SK-N-SH (cell line): ENCODE data around the gene PPP2R3A. TPM values are rescaled to one million over a fixed set of nuclear protein-coding genes. Genes with fewer than 3 reads are reported as not detected.

Experiments used
- CTCF ChIA-PET: fragments of 300-600, 350-600 bp; formaldehyde crosslinking; extraction: SDS; loops from one replicate; lab custom pipeline; 2021; lab: Yijun Ruan, JAX
- POLR2A ChIA-PET: fragments of 350-600 bp; sonication (Branson Sonifier 250); formaldehyde crosslinking; extraction: SDS; loops from one replicate; lab custom pipeline; 2020; ENCODE audit warnings: antibody characterized with exemption, inconsistent platforms; lab: Yijun Ruan, JAX
- DNase-seq: peaks from one replicate; pipeline ENCODE4 v3.0.0; 2012
- H2AFZ ChIP-seq: fragments of 200-600 bp; sonication (generic); 2 replicates; pipeline ENCODE4 v1.8.1; 2016; ENCODE audit warnings: antibody characterized with exemption, mild to moderate bottlenecking, low read depth
- H3F3A ChIP-seq: fragments of 200-600 bp; sonication (generic); replicated peaks from 2 replicates; pipeline ENCODE3; 2016; ENCODE audit warnings: antibody characterized with exemption, mild to moderate bottlenecking; ENCODE audit not compliant: insufficient read depth
- H3K27ac ChIP-seq, 2 experiments: fragments of 200-500 bp in 1 of 2; fragments of 200-600 bp in 1 of 2; sonication (Bioruptor generic) in 1 of 2; sonication (generic), shearing (Covaris generic) in 1 of 2; 2 replicates each; pipeline versions ENCODE4 v1.5.1 to v1.6.1; 2014 to 2016; ENCODE audit warnings: low read depth in 2 of 2, inconsistent platforms in 1 of 2, low read length in 1 of 2, mild to moderate bottlenecking in 1 of 2, mixed read lengths in 1 of 2
- H3K27me3 ChIP-seq: fragments of 200-600 bp; sonication (generic), shearing (Covaris generic); 2 replicates; pipeline ENCODE4 v1.6.1; 2016; ENCODE audit warnings: mixed run types; ENCODE audit not compliant: insufficient read depth
- H3K36me3 ChIP-seq, 2 experiments: fragments of 200-500 bp in 1 of 2; fragments of 200-600 bp in 1 of 2; sonication (Bioruptor generic) in 1 of 2; sonication (generic) in 1 of 2; replicated peaks in 1 of 2; 2 replicates each; pipeline versions ENCODE3 to v1.5.1; 2014 to 2016; ENCODE audit warnings: low read length in 1 of 2, mild to moderate bottlenecking in 1 of 2; ENCODE audit not compliant: insufficient read depth in 2 of 2, control insufficient read depth in 1 of 2
- H3K4me1 ChIP-seq, 2 experiments: fragments of 200-500 bp in 1 of 2; fragments of 200-600 bp in 1 of 2; sonication (Bioruptor generic) in 1 of 2; sonication (generic), shearing (Covaris generic) in 1 of 2; 2 replicates each; pipeline versions ENCODE4 v1.5.1 to v1.6.1; 2014 to 2016; ENCODE audit warnings: low read depth in 1 of 2, low read length in 1 of 2, mixed run types in 1 of 2; ENCODE audit not compliant: insufficient read depth in 2 of 2, control insufficient read depth in 1 of 2
- H3K4me2 ChIP-seq: fragments of 200-600 bp; sonication (generic), shearing (Covaris generic); 2 replicates; pipeline ENCODE4 v1.6.1; 2017; ENCODE audit warnings: mixed run types
- H3K4me3 ChIP-seq, 2 experiments: fragments of 200-500 bp in 1 of 2; fragments of 200-600 bp in 1 of 2; sonication (Bioruptor generic) in 1 of 2; sonication (generic), shearing (Covaris generic) in 1 of 2; 2 replicates each; pipeline versions ENCODE4 v1.5.1 to v1.8.1; 2014 to 2016; ENCODE audit warnings: low read depth in 2 of 2, inconsistent platforms in 1 of 2, low read length in 1 of 2, mild to moderate bottlenecking in 1 of 2, mixed read lengths in 1 of 2, moderate library complexity in 1 of 2
- H3K79me2 ChIP-seq: fragments of 200-600 bp; sonication (generic); 2 replicates; pipeline ENCODE4 v1.8.1; 2017; ENCODE audit warnings: mild to moderate bottlenecking; ENCODE audit not compliant: insufficient read depth
- H3K9ac ChIP-seq: fragments of 200-600 bp; sonication (generic); 2 replicates; pipeline ENCODE4 v1.6.1; 2017; ENCODE audit warnings: mixed run types
- H3K9me2 ChIP-seq: fragments of 200-600 bp; sonication (generic); 2 replicates; pipeline ENCODE4 v1.6.1; 2017; ENCODE audit warnings: mixed run types
- H3K9me3 ChIP-seq: fragments of 200-600 bp; sonication (generic); 2 replicates; pipeline ENCODE4 v1.6.1; 2017; ENCODE audit warnings: mixed run types, mild to moderate bottlenecking, moderate library complexity
- H4K20me1 ChIP-seq: fragments of 200-600 bp; sonication (generic); 2 replicates; pipeline ENCODE4 v1.6.1; 2017; ENCODE audit warnings: mild to moderate bottlenecking, mixed run types; ENCODE audit not compliant: insufficient read depth
- CHD2 ChIP-seq: fragments of 150-350 bp; IDR thresholded peaks from 2 replicates; pipeline ENCODE4 v1.6.1; 2018; ENCODE audit warnings: low read length; ENCODE audit not compliant: partially characterized antibody
- CTCF ChIP-seq: fragments of 200-600 bp; sonication (generic); IDR thresholded peaks from 2 replicates; pipeline ENCODE4 v1.6.1; 2017; ENCODE audit warnings: antibody characterized with exemption, mild to moderate bottlenecking, moderate library complexity
- EP300 ChIP-seq, 2 experiments: IDR thresholded peaks; 2 replicates each; pipeline versions ENCODE4 v1.4.0 to v1.6.1; 2012; ENCODE audit warnings: borderline replicate concordance in 1 of 2, low read depth in 1 of 2, low read length in 1 of 2
- GABPA ChIP-seq: IDR thresholded peaks from 2 replicates; pipeline ENCODE4 v1.4.0; 2012; ENCODE audit warnings: low read depth, mild to moderate bottlenecking
- MEF2A ChIP-seq: IDR thresholded peaks from 2 replicates; pipeline ENCODE4 v1.4.0; 2012; ENCODE audit warnings: low read depth, borderline replicate concordance
- MXI1 ChIP-seq: IDR thresholded peaks from 2 replicates; pipeline ENCODE4 v1.6.1; 2012; ENCODE audit warnings: mild to moderate bottlenecking, low read depth, low read length, improper control_type of control experiment
- NFIC ChIP-seq: IDR thresholded peaks from 2 replicates; pipeline ENCODE4 v1.4.0; 2012; ENCODE audit warnings: borderline replicate concordance
- RCOR1 ChIP-seq: fragments of 150-350 bp; IDR thresholded peaks from 2 replicates; pipeline ENCODE4 v1.6.1; 2017; ENCODE audit warnings: antibody characterized with exemption, low read length
- RFX5 ChIP-seq: IDR thresholded peaks from 2 replicates; pipeline ENCODE4 v1.6.1; 2012; ENCODE audit warnings: mild to moderate bottlenecking, improper control_type of control experiment, low read length
- RXRA ChIP-seq: IDR thresholded peaks from 2 replicates; pipeline ENCODE4 v1.4.0; 2012; ENCODE audit warnings: low read depth, mild to moderate bottlenecking, borderline replicate concordance
- TAF1 ChIP-seq: IDR thresholded peaks from 2 replicates; pipeline ENCODE4 v1.6.1; 2012; ENCODE audit warnings: low read depth, mild to moderate bottlenecking, low read length, moderate library complexity, borderline replicate concordance
- TCF12 ChIP-seq: IDR thresholded peaks from 2 replicates; pipeline ENCODE4 v1.4.0; 2012
- TEAD4 ChIP-seq: IDR thresholded peaks from 2 replicates; pipeline ENCODE4 v1.4.0; 2012; ENCODE audit warnings: mild to moderate bottlenecking, borderline replicate concordance; ENCODE audit not compliant: insufficient read depth
- USF2 ChIP-seq: fragments of 150-350 bp; IDR thresholded peaks from 2 replicates; pipeline ENCODE4 v1.6.1; 2017; ENCODE audit warnings: antibody characterized with exemption, low read length, low read depth, borderline replicate concordance
- YY1 ChIP-seq: IDR thresholded peaks from 2 replicates; pipeline ENCODE4 v1.4.0; 2012; ENCODE audit warnings: low read depth, mild to moderate bottlenecking
- WGBS: methylation state at CpG from one replicate; pipeline ENCODE4 v1.1.6; 2017; ENCODE audit warnings: low lambda C conversion rate; 5-methylcytosine and 5-hydroxymethylcytosine counted together
- polyA plus RNA-seq, 3 experiments: library from polyadenylated mRNA; depleted of rRNA; stranded (reverse); fragments of >200 nt; gene quantifications; 2 replicates each; pipeline ENCODE4 v1.2.3, GENCODE V29; 2012
- TF ChIP-seq, protein P1 (sequence below): IDR thresholded peaks from 2 replicates; pipeline ENCODE4 v1.4.0; 2012; ENCODE audit warnings: low read depth, borderline replicate concordance
- TF ChIP-seq, protein P2 (sequence below): IDR thresholded peaks from 2 replicates; pipeline ENCODE4 v1.4.0; 2012; ENCODE audit warnings: low read depth

The PPP2R3A gene
- polyA plus RNA-seq, 1 of the 3 experiments (the other 2 are of a cell fraction): 3.9 TPM

GRCh38 chr3:136048068-136048467 lies 82.5 kb downstream of the PPP2R3A start:
- Histone ChIP-seq H3K9ac (no peak overlapping the region), H3K4me1 (peaks cover 0 to 9% of the 10 kb centered on the region in 2 experiments; a peak in 1 of 4 replicates), H3K4me2 (no peak overlapping the region), H3K27me3 (no peaks in the 10 kb centered on the region), H3K9me3 (no peaks in the 10 kb centered on the region), H4K20me1 (no peaks in the 10 kb centered on the region), H3K4me3 (no peak overlapping the region), H3K79me2 (no peaks in the 10 kb centered on the region), H3K36me3 (peaks cover 22 to 31% of the 10 kb centered on the region in 2 experiments), H3K27ac (no peak overlapping the region), H3K9me2 (no peaks in the 10 kb centered on the region), H2AFZ (no peak overlapping the region), H3F3A (no peaks in the 10 kb centered on the region)
- WGBS: 94% methylated on average over 7 of the region's 7 CpGs
- ChIA-PET CTCF (interaction anchor here (2.2 to 11.8 kb wide), 2 partner anchors 11 to 129 kb away, joined by 7 to 153 read pairs; no protein-coding TSS in a partner anchor), POLR2A (no interaction called here)
- no peak for DNase-seq
- TF ChIP-seq, protein P1, sequence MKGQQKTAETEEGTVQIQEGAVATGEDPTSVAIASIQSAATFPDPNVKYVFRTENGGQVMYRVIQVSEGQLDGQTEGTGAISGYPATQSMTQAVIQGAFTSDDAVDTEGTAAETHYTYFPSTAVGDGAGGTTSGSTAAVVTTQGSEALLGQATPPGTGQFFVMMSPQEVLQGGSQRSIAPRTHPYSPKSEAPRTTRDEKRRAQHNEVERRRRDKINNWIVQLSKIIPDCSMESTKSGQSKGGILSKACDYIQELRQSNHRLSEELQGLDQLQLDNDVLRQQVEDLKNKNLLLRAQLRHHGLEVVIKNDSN: no peak
- TF ChIP-seq TEAD4 (no peak), TCF12 (no peak), RFX5 (no peak), NFIC (no peak), RXRA (no peak)

DNA sequence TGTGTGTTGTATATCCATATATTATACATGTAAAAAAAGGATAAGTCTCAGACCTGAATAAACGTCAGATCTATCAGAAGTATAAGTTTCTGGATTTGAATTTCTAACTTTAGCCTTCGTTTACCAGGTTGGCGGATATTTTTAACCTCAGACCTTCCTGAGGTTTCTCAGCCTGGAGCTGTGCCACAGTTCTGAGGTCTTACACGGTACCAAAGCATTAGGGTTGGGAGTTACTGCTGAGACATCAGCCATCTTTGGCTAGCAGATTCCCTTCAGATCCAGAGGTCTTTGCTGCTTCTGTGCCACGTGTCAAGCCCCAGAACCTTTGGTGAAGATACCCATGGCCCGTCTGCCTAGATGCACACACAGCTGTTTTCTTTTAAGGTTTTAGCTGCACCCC lies 84.7 kb downstream of the PPP2R3A start:
- H3K9me2 ChIP-seq: no peaks in the 10 kb centered on the region
- CTCF ChIA-PET: interaction anchor here (1.1 to 11.8 kb wide), 2 partner anchors 131 to 964 kb away, joined by 3 to 153 read pairs; no protein-coding TSS in a partner anchor
- peaks cover 20 to 31% of the 10 kb centered on the region in 2 experiments for H3K36me3 ChIP-seq
- no peak overlapping the region for H3K27ac ChIP-seq
- H3K4me3 ChIP-seq: no peak overlapping the region
- no peaks in the 10 kb centered on the region for H3K79me2 ChIP-seq
- TF ChIP-seq, protein P2, sequence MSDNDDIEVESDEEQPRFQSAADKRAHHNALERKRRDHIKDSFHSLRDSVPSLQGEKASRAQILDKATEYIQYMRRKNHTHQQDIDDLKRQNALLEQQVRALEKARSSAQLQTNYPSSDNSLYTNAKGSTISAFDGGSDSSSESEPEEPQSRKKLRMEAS: no peak
- TF ChIP-seq MXI1: no peak
- TF ChIP-seq YY1: no peak
- TF ChIP-seq CHD2: no peak
- no peak for TF ChIP-seq CTCF
- TF ChIP-seq USF2: no peak
- no peak for TF ChIP-seq TAF1
- no peak for TF ChIP-seq RCOR1
- no peak for TF ChIP-seq EP300 (IDR thresholded peaks at IDR 0.05; ENCODE audit: borderline replicate concordance in 1 of 2, low read depth in 1 of 2, low read length in 1 of 2)
- TF ChIP-seq GABPA: no peak
- TF ChIP-seq MEF2A: no peak
- 82% methylated on average over 4 of the region's 6 CpGs for WGBS
- DNase-seq: no peak
- no peak overlapping the region for H2AFZ ChIP-seq
- H3K9me3 ChIP-seq: no peaks in the 10 kb centered on the region
- H3K9ac ChIP-seq: no peak overlapping the region
- H4K20me1 ChIP-seq: no peaks in the 10 kb centered on the region
- no peaks in the 10 kb centered on the region for H3K27me3 ChIP-seq
- peaks cover 0 to 13% of the 10 kb centered on the region in 2 experiments; a peak in 2 of 4 replicates for H3K4me1 ChIP-seq
- H3K4me2 ChIP-seq: no peak overlapping the region
- POLR2A ChIA-PET: no interaction called here
- H3F3A ChIP-seq: no peaks in the 10 kb centered on the region
